Left lung (tissue), 10 donors: Measurements from ENCODE around the gene COX4I2. TPM values are rescaled to one million over a fixed set of nuclear protein-coding genes. Genes with fewer than 3 reads are reported as not detected.

Experiments
- ATAC-seq: fragments of 200-7000 bp; cut with Tn5 transposase; one replicate; pipeline ENCODE4 v1.9.1; 2020; ENCODE audit warnings: moderate library complexity
- DNase-seq, 4 donors: peaks; one replicate each; pipeline ENCODE4 v3.0.0-alpha.2; 2013 to 2020
- H3K27ac ChIP-seq, 2 donors: fragments of 200-600 bp; sonication (generic) in 1 of 2; one replicate each; pipeline versions ENCODE4 v1.5.0 to v1.8.0; 2020 to 2021
- H3K27me3 ChIP-seq, 2 donors: fragments of 200-600 bp; sonication (generic) in 1 of 2; one replicate each; pipeline versions ENCODE4 v1.5.0 to v1.8.0; 2020 to 2021
- H3K36me3 ChIP-seq, 2 donors: fragments of 200-600 bp; sonication (generic) in 1 of 2; one replicate each; pipeline versions ENCODE4 v1.5.0 to v1.8.0; 2020 to 2021
- H3K4me1 ChIP-seq, 2 donors: fragments of 200-600 bp; one replicate each; pipeline ENCODE4 v1.8.0; 2021
- H3K4me3 ChIP-seq, 2 donors: fragments of 200-600 bp; sonication (generic) in 1 of 2; one replicate each; pipeline versions ENCODE4 v1.5.0 to v1.8.0; 2020 to 2021; ENCODE audit warnings: mild to moderate bottlenecking in 1 of 2
- H3K9me3 ChIP-seq, 2 donors: fragments of 200-600 bp; sonication (generic) in 1 of 2; one replicate each; pipeline versions ENCODE4 v1.5.0 to v1.8.0; 2020 to 2021
- CTCF ChIP-seq, 2 donors: fragments of 200-600 bp; sonication (generic) in 1 of 2; IDR thresholded peaks; one replicate each; pipeline versions ENCODE4 v1.5.0 to v1.8.0; 2021; ENCODE audit warnings: antibody characterized with exemption in 2 of 2
- intact Hi-C, 2 donors: fragments of 100-400 bp; cut with DNase I; formaldehyde crosslinking; loops; one replicate each; pipeline versions ENCODE4 v1.11.2 to v1.14.2; 2022
- polyA plus RNA-seq, 6 donors: library from polyadenylated mRNA; unstranded; fragments of 120-200 nt; gene quantifications; one replicate each; pipeline ENCODE4 v1.2.1, GENCODE V29; 2013; ENCODE audit not compliant: insufficient read length in 6 of 6
- total RNA-seq, 2 donors: library from RNA; stranded (reverse); fragmentation: NEBNext Ultra II Directional; extraction: Animal tissue kit (Norgen Biotek cat#: 25700); gene quantifications; one replicate each; pipeline ENCODE4 v1.2.1, GENCODE V29; 2021
- donor health status: DM: no; HTN: yes; CAD: no.
- donor health status: DM: no; HTN: no; CAD: no.

Gene COX4I2
- total and polyA plus RNA-seq, 8 donors, result 13.5 to 33.8 (median 23.0) TPM

DNA sequence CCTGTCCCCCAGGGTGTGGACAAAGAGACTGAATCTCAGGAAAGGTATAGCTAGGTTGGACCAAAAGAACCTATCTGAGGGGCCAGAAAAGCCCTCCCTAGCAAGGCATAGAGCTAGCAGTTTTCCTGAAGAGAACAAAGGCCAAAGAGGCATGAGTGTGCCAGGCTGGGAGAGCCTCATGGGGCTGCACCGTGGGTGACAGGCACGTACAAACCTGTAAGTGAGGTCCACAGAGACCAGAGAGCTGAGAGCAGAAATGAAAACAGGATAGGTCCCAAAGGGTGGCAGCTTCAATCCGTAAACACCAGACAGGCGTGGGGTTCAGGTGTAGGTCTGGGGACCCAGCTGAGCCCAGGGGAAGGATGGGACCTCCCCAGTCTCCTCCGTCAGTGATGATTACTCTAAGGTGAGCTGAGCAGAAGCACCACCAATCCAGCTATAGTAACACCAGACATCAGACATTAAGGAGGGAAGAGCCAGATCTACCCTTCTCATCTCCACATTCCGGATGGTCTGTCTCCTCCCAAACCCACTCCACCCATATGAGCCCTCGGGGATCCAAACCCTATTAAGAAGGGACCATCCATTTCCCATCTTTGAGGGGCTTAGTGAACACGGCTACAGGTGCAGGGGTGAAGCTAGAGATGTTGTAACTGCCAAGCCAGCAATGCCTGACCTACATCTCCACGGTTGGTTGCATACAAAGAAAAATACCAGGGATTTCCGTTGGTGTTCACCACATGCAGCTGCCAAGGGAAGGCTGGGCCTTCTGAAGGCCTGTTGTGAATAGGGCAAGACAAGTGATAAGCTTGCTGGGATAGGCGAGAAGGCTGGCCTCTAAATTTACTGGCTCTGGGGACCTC is 46.7 kb downstream of the COX4I2 start:
- Histone ChIP-seq H3K27ac (no peak overlapping the region), H3K4me1 (peaks cover 5 to 62% of the 10 kb centered on the region in 2 donors), H3K27me3 (no peaks in the 10 kb centered on the region), H3K9me3 (no peaks in the 10 kb centered on the region), H3K36me3 (peaks cover 0 to 61% of the 10 kb centered on the region in 2 donors), H3K4me3 (no peak overlapping the region)
- TF ChIP-seq CTCF (IDR thresholded peaks at IDR 0.05), result no peak
- DNase-seq (no peak), ATAC-seq (no peak)
- intact Hi-C loops, result no loop called here

- Histone ChIP-seq H3K27me3 (no peaks in the 10 kb centered on the region), H3K4me1 (peaks cover 0 to 62% of the 10 kb centered on the region in 2 donors), H3K36me3 (peaks cover 0 to 62% of the 10 kb centered on the region in 2 donors), H3K9me3 (no peaks in the 10 kb centered on the region), H3K27ac (peak overlapping the region; percentile 13 to 51), H3K4me3 (no peak overlapping the region)
- DNase-seq, result no peak
- no peak for ATAC-seq
- TF ChIP-seq CTCF (IDR thresholded peaks at IDR 0.05), result no peak
- intact Hi-C loops, result no loop called here
Measured at GRCh38 chr20:31685853-31686643, 48.3 kb downstream of the COX4I2 start.

- Histone ChIP-seq H3K36me3 (peaks cover 0 to 69% of the 10 kb centered on the region in 2 donors), H3K27ac (no peak overlapping the region), H3K9me3 (no peaks in the 10 kb centered on the region), H3K4me1 (peaks cover 5 to 65% of the 10 kb centered on the region in 2 donors), H3K27me3 (no peaks in the 10 kb centered on the region), H3K4me3 (no peak overlapping the region)
- TF ChIP-seq CTCF (IDR thresholded peaks at IDR 0.05), result no peak
- no peak for DNase-seq
- no peak for ATAC-seq
- intact Hi-C loops, result no loop called here
Measured at GRCh38 chr20:31687777-31688176, 50.1 kb downstream of the COX4I2 start.

DNA sequence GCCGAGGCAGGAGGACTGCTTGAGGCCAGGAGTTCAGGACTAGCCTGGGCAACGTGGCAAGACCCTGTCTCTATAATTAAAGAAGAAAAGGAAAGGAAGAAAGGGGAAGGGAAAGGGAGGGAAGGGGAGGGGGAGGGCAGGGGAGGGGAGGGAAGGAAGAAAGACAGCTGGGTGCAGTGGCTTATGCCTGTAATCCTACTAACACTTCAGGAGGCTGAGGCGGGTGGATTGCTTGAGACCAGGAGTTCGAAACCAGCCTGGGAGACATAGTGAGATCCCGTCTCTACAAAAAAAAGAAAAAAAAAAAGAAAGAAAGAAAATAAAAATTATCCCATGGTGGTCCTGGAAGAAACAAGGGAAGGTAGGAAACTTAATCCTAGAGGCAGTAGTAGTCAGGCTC is 51.4 kb downstream of the COX4I2 start:
- Histone ChIP-seq H3K9me3 (no peaks in the 10 kb centered on the region), H3K27me3 (no peaks in the 10 kb centered on the region), H3K36me3 (peaks cover 0 to 76% of the 10 kb centered on the region in 2 donors), H3K4me3 (no peak overlapping the region), H3K27ac (no peak overlapping the region), H3K4me1 (peaks cover 7 to 66% of the 10 kb centered on the region in 2 donors)
- DNase-seq, result no peak
- intact Hi-C loops, result no loop called here
- no peak for ATAC-seq
- TF ChIP-seq CTCF (IDR thresholded peaks at IDR 0.05), result no peak

GRCh38 chr20:31690124-31690666 is 52.5 kb downstream of the COX4I2 start:
- DNase-seq (no peak), ATAC-seq (no peak)
- H3K36me3 ChIP-seq, result peaks cover 0 to 71% of the 10 kb centered on the region in 2 donors
- no peaks in the 10 kb centered on the region for H3K9me3 ChIP-seq
- H3K4me3 ChIP-seq, result no peak overlapping the region
- H3K27me3 ChIP-seq, result no peaks in the 10 kb centered on the region
- intact Hi-C loops, result no loop called here
- H3K27ac ChIP-seq, result no peak overlapping the region
- peaks cover 12 to 67% of the 10 kb centered on the region in 2 donors for H3K4me1 ChIP-seq
- TF ChIP-seq CTCF (IDR thresholded peaks at IDR 0.05), result no peak
